ENCODE data around the gene MAST2.
"Not testable (repeated sequence)": the region's sequence is repeated elsewhere in the genome, so short reads cannot be mapped to it uniquely, and the experiment has no call there.

The MAST2 gene

DNA sequence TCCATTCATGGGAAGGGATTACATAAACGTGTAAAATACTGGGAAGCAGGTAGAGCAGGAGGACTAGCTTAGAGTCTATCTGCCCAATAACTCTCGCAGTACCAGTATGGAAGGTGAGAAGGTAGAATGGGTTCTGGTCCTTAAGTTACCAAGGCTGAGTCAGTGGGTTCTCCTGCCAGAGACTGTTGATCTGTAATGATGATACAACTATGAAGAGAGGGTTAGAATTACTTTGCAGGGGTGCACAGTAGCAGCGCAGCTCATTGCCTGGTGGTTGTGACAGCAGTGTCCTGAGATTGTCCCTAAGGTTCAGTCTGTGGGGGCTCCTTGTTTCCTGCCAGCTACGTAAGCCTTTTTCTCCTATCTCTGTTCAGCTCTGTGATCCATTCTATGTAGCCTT, 2.5 kb upstream of the MAST2 start:
- TF ChIP-seq, protein P1, sequence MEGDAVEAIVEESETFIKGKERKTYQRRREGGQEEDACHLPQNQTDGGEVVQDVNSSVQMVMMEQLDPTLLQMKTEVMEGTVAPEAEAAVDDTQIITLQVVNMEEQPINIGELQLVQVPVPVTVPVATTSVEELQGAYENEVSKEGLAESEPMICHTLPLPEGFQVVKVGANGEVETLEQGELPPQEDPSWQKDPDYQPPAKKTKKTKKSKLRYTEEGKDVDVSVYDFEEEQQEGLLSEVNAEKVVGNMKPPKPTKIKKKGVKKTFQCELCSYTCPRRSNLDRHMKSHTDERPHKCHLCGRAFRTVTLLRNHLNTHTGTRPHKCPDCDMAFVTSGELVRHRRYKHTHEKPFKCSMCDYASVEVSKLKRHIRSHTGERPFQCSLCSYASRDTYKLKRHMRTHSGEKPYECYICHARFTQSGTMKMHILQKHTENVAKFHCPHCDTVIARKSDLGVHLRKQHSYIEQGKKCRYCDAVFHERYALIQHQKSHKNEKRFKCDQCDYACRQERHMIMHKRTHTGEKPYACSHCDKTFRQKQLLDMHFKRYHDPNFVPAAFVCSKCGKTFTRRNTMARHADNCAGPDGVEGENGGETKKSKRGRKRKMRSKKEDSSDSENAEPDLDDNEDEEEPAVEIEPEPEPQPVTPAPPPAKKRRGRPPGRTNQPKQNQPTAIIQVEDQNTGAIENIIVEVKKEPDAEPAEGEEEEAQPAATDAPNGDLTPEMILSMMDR (IDR thresholded peaks at IDR 0.05): no peak
- DNase-seq: no peak
- Histone ChIP-seq H3K9me3 (no peaks in the 10 kb centered on the region), H3K36me3 (no peaks in the 10 kb centered on the region), H3K4me3 (no peak overlapping the region), H3K27ac (no peak overlapping the region), H3K27me3 (no peaks in the 10 kb centered on the region), H3K4me1 (peaks cover 0 to 24% (median 10%) of the 10 kb centered on the region in 4 donors)
- intact Hi-C loops (cut with DNase I; ENCODE audit: low total_unique reads): no loop called here

DNA sequence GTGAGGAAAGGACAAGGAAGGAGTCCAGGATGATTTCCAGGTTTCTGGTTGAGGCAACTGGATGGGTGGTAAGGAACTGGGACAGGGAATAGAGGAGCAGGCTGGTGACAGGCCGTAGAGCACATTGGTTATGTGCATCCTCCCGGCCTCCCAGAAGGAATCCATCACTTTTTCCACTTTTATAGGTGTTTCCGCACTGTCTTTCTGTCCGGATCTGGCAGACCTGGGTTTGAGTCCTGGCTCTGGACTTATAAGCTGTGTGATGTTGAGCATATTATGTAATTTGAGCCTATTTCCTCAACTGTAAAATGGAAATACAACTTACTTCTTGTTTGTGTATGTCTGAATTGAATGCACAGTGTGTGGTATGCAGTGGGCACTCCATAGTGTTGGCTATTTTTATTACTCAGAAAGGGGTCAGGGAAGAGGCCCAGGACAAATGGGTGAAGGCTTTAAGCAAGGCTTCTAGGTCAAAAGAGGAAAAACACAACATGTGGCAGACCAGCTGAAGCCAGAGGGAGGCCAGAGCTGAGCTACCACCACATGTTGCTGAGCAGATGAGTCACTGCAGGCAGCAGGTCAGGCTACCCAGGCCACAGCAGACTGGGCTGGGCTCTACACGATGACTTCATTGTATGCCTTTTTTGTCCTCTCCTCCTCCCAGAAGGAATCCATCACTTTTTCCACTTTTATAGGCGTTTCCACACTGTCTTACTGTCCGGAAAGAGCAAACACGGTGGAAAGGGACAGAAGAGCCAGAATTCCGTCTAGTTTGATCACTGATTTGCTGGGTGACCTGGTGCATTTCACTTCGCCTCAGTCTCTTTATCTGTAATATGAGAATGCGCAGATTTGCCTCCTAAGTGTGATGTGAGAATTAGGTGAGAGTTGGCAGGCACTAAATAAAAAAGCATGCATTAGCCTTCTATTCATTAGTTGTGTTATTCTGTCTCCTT, 791 bp upstream of the MAST2 start:
- intact Hi-C loops (cut with DNase I; ENCODE audit: low total_unique reads): loop anchor here (2.0 kb wide), 1 partner anchor 52 kb away; the partner anchor contains the start of gene IPP
- Histone ChIP-seq H3K27me3 (no peaks in the 10 kb centered on the region), H3K9me3 (no peaks in the 10 kb centered on the region), H3K27ac (peak overlapping the region; percentile 71 to 81), H3K4me3 (peak overlapping the region; percentile 56 to 60), H3K36me3 (peaks cover 0 to 3% (median 0%) of the 10 kb centered on the region in 3 donors), H3K4me1 (peaks cover 0 to 24% (median 10%) of the 10 kb centered on the region in 4 donors)
- TF ChIP-seq, protein P1 (IDR thresholded peaks at IDR 0.05): no peak
- DNase-seq: peak; percentile 88 to 93

GRCh38 chr1:45803781-45804668, 613 bp downstream of the MAST2 start:
- Histone ChIP-seq H3K36me3 (peaks cover 0 to 10% (median 0%) of the 10 kb centered on the region in 3 donors), H3K4me3 (peak overlapping the region; percentile 56 to 60), H3K27ac (peak overlapping the region; percentile 71 to 81), H3K4me1 (peaks cover 0 to 24% (median 10%) of the 10 kb centered on the region in 4 donors)
- DNase-seq: peak in 1 of 2 donors; percentile 68
- H3K27me3 ChIP-seq, H3K9me3 ChIP-seq: not testable (repeated sequence)
- intact Hi-C loops (cut with DNase I; ENCODE audit: low total_unique reads): loop anchor here (2.0 kb wide), 1 partner anchor 53 kb away; the partner anchor contains the start of gene IPP

- no peaks in the 10 kb centered on the region for H3K9me3 ChIP-seq
- H3K27me3 ChIP-seq: no peaks in the 10 kb centered on the region
- intact Hi-C loops (cut with DNase I; ENCODE audit: low total_unique reads): no loop called here
- TF ChIP-seq, protein P1 (IDR thresholded peaks at IDR 0.05): no peak
- H3K36me3 ChIP-seq: peaks cover 0 to 10% (median 0%) of the 10 kb centered on the region in 3 donors
- peak overlapping the region in 1 of 2 donors; percentile 71 for H3K27ac ChIP-seq
- H3K4me1 ChIP-seq: peaks cover 0 to 24% (median 10%) of the 10 kb centered on the region in 4 donors
- H3K4me3 ChIP-seq: peak overlapping the region in 1 of 2 donors; percentile 56
- DNase-seq: no peak
Measured at GRCh38 chr1:45804669-45804969, 1.2 kb downstream of the MAST2 start.

GRCh38 chr1:45806129-45806528, 2.7 kb downstream of the MAST2 start:
- Histone ChIP-seq H3K36me3 (peaks cover 0 to 10% (median 0%) of the 10 kb centered on the region in 3 donors), H3K9me3 (no peaks in the 10 kb centered on the region), H3K27ac (no peak overlapping the region), H3K4me3 (no peak overlapping the region), H3K4me1 (peaks cover 0 to 24% (median 10%) of the 10 kb centered on the region in 4 donors), H3K27me3 (no peaks in the 10 kb centered on the region)
- TF ChIP-seq, protein P1 (IDR thresholded peaks at IDR 0.05): no peak
- DNase-seq: no peak
- intact Hi-C loops (cut with DNase I; ENCODE audit: low total_unique reads): no loop called here

Measured in tibial artery (tissue), 4 donors.